GM15510 (cell line): ENCODE data around the gene PA2G4.
A peak's percentile ranks its signal among the peaks of the same experiment; 100 is the strongest.

Experiments used
- POLR2A ChIP-seq: IDR thresholded peaks from 3 replicates; pipeline ENCODE4 v1.6.1; 2011; ENCODE audit warnings: borderline replicate concordance; ENCODE audit not compliant: insufficient read length; ENCODE audit errors: extremely low read depth

Gene PA2G4

GRCh38 chr12:56104109-56104814, at the start of gene PA2G4:
TSS of gene PA2G4 (plus strand) at chr12:56104559. CDS start at chr12:56104738, 179 bp downstream.
- peak; percentile 90 for TF ChIP-seq POLR2A

DNA sequence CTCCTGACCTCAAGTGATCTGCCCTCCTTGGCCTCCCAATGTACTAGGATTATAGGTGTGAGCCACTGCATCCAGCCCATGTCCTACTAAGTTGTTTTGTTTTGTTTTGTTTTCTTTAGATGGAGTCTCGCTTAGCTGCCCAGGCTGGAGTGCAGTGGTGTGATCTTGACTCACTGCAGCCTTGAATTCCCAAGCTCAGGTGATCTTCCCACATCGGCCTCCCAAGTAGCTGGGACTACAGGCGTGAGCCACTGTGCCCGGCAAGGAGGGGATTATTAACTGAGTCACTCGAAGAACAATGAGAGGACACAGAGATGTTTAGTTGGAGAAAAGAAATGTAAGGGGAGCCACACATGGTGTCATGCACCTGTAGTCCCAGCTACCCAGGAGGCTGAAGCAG, 42.4 kb upstream of the PA2G4 start:
- no peak for TF ChIP-seq POLR2A

DNA sequence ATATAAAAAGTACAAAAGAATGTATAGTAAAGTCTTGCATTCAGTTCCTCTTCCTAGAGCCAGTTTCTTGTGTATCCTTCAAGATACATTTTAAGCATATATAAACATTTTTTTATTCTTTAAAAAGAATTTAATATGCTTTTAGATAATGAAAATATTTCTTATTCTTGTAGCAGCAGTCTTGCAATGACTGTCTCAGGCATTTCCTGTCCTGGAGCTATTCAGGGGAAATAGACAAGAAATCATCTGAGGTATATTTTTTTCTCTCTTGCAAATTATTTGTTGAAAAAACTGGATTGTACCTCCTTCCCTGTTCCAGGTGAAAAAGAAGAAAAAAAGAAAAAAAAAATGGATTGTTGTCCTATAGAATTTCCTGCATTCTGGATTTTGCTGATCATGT, 41.4 kb upstream of the PA2G4 start:
- no peak for TF ChIP-seq POLR2A

GRCh38 chr12:56071648-56072047, 32.7 kb upstream of the PA2G4 start:
- no peak for TF ChIP-seq POLR2A

DNA sequence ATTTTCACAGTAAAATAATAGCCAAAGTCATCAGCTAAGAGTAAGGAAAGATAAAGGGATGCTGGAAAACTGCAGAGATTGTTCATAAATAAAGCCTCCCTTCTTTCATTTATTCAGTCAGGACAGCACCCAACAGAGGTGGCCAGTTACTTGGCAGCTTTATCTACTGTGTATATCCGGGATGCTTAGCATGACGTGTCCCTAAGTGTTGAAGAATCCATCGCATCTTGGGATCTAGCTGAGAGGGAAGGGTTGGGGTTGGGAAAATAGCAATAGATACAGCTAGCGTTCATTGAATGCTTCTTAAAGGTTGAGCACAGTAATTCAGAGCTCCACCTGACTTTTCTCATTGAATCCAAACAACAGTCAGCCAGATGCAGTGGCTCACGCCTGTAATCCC, 30.0 kb upstream of the PA2G4 start:
- no peak for TF ChIP-seq POLR2A

GRCh38 chr12:56078427-56078826, 25.9 kb upstream of the PA2G4 start:
- TF ChIP-seq POLR2A, result no peak

GRCh38 chr12:56078931-56079722, 25.2 kb upstream of the PA2G4 start:
- no peak for TF ChIP-seq POLR2A

GRCh38 chr12:56079723-56080555, 24.4 kb upstream of the PA2G4 start, which contains the start of gene ERBB3:
TSS of gene ERBB3 (plus strand) at chr12:56080165. CDS start at chr12:56080301, 136 bp downstream.
- TF ChIP-seq POLR2A, result no peak

GRCh38 chr12:56080556-56081138, 23.7 kb upstream of the PA2G4 start:
- TF ChIP-seq POLR2A, result no peak

DNA sequence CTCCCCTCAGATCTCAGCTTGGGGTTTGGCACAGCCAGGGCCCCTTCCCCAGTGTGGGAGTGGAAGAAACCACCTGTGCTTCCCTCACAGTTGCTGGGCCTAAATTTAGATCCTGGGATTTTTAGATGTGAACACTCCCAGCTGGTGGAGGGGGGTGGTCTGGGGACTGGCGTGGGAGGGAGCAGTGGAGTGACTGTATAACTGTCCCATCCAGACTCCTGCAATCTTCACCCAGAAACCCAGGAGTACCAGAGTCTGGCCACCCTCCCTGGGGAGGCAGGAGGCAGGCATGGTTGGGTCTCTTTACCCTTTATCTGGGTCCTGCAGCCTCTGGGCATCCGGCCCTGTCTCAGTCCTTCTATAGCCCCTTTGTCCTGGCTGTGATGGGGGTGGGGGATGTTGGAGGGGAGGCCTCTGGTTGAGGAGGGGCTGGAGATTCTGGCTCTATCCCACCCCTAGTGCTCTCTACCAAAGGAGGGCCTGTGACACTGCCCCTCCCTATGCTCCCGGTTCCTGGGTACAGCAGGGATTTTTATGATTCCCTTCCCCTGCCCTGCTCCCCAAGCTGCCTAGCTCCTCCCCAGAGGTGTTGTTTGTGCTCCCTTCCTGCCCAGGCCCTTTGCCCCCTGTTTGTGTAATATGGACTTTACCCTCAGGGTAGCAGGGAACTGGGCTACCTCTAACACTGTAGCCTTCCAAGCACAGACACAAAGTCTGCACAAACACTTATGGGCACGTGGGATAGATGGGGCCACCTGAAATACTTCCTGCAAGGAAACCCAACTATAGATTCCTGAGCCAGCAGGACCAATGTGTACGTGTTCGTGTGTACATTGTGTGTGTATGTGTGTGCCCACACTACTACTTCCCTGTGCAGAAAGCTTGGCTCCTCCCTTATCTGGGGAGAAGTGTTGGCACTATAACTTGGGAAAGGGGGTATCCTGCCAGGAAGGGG, 22.7 kb upstream of the PA2G4 start:
- no peak for TF ChIP-seq POLR2A

GRCh38 chr12:56082382-56082781, 22.0 kb upstream of the PA2G4 start:
- TF ChIP-seq POLR2A, result no peak

GRCh38 chr12:56082967-56083366, 21.4 kb upstream of the PA2G4 start:
- no peak for TF ChIP-seq POLR2A

DNA sequence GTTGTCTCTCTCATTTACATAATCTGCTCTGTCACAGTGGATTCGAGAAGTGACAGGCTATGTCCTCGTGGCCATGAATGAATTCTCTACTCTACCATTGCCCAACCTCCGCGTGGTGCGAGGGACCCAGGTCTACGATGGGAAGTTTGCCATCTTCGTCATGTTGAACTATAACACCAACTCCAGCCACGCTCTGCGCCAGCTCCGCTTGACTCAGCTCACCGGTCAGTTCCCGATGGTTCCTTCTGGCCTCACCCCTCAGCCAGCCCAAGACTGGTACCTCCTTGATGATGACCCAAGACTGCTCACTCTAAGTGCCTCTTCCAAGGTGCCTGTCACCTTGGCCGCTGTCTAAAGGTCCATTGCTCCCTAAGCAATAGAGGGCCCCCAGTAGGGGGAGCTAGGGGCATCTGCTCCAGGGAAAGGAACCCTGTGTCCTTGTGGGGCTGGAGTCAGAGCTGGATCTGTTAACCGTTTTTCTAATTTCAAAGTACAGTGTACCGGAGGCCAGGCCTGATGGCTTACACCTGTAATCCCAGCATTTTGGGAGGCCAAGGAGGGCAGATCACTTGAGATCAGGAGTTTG, 19.3 kb upstream of the PA2G4 start:
- no peak for TF ChIP-seq POLR2A

DNA sequence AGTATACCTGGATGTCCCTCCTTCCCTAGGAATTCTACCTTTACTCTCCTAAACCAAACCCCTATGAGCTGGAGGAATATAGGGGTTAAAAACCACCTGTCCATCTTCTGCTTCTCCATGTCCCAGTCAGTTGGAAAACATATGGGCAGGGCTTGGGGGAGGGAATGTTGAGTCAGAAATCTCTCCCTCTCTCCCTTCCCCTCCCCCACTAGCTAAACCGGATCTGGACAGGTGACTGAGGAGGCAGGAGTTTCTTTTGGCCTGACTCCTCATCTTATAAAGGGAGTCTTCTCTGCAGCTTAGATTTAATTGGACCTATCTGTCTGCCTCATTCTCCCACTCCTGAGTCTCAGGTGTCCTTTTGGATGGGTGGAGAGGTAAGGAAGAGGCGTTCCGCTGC, 18.3 kb upstream of the PA2G4 start:
- TF ChIP-seq POLR2A, result no peak

DNA sequence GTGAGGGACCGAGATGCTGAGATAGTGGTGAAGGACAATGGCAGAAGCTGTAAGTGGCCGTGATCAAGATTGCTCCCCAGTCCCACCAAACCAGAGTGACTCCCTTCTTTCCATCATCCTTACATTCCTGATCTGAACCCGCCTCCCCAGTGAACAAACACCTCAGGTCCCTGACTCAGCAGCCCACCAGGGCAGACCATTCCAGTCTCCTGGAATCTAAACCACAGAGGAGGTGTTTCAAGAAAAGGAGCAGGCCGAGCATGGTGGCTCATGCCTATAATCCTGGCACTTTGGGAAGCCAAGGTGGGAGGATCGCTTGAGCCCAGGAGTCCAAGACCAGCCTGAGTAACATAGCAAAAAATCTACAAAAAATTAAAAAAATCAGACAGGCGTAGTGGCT, 17.8 kb upstream of the PA2G4 start:
- TF ChIP-seq POLR2A, result no peak
